IgD-negative memory B cell (primary cell): ENCODE results near the gene HAPSTR1. TPM values are rescaled to one million over a fixed set of nuclear protein-coding genes. Genes with fewer than 3 reads are reported as not detected.
A peak's percentile ranks its signal among the peaks of the same experiment; 100 is the strongest.

Source experiments
- H3K27ac Mint-ChIP-seq, 3 donors: one replicate each; pipeline ENCODE4 v1.8.0; 2020 to 2022; ENCODE audit warnings: mild to moderate bottlenecking in 3 of 3, mixed read lengths in 3 of 3, moderate library complexity in 1 of 3
- H3K27me3 Mint-ChIP-seq: one replicate; pipeline ENCODE4 v1.8.0; 2021; ENCODE audit warnings: mixed read lengths
- H3K36me3 Mint-ChIP-seq: one replicate; pipeline ENCODE4 v1.8.0; 2020; ENCODE audit warnings: mild to moderate bottlenecking, mixed read lengths
- H3K4me1 Mint-ChIP-seq, 3 donors: one replicate each; pipeline ENCODE4 v1.8.0; 2020 to 2022; ENCODE audit warnings: mixed read lengths in 3 of 3, mild to moderate bottlenecking in 1 of 3
- H3K4me3 Mint-ChIP-seq, 4 donors: one replicate each; pipeline ENCODE4 v1.8.0; 2020 to 2022; ENCODE audit warnings: mild to moderate bottlenecking in 4 of 4, mixed read lengths in 4 of 4, moderate library complexity in 3 of 4
- H3K9me3 Mint-ChIP-seq, 3 donors: one replicate each; pipeline ENCODE4 v1.8.0; 2020 to 2021; ENCODE audit warnings: mixed read lengths in 3 of 3, mild to moderate bottlenecking in 1 of 3
- polyA plus RNA-seq: library from polyadenylated mRNA; unstranded; fragments of 300-500 nt; fragmentation: Illumina TruSeq; gene quantifications from one replicate; pipeline ENCODE4 v1.2.3, GENCODE V29; 2021

The HAPSTR1 gene
- polyA plus RNA-seq, 1 donor from 2014 or later: 20.2 TPM

- H3K4me1 Mint-ChIP-seq: peaks cover 23 to 29% (median 27%) of the 10 kb centered on the region in 3 donors
- peak overlapping the region in 1 of 3 donors; percentile 46 for H3K27ac Mint-ChIP-seq
- peak overlapping the region in 1 of 4 donors; percentile 73 for H3K4me3 Mint-ChIP-seq
These were observed 42.9 kb downstream of the HAPSTR1 start for GRCh38 chr16:9134306-9134705.

GRCh38 chr16:9134739-9135138, 43.3 kb downstream of the HAPSTR1 start:
- Mint-ChIP-seq H3K27me3 (peaks cover 2% of the 10 kb centered on the region), H3K27ac (peak overlapping the region in 1 of 3 donors; percentile 46), H3K9me3 (no peaks in the 10 kb centered on the region), H3K4me3 (peak overlapping the region in 3 of 4 donors; percentile 73 to 83 (median 74)), H3K4me1 (peaks cover 25 to 30% (median 28%) of the 10 kb centered on the region in 3 donors), H3K36me3 (peaks cover 5% of the 10 kb centered on the region)

More at GRCh38 chr16:9134306-9134705, 42.9 kb downstream of the HAPSTR1 start:
- peaks cover 2% of the 10 kb centered on the region for H3K27me3 Mint-ChIP-seq
- H3K36me3 Mint-ChIP-seq: peaks cover 5% of the 10 kb centered on the region
- H3K9me3 Mint-ChIP-seq: no peaks in the 10 kb centered on the region

GRCh38 chr16:9135797-9136196, 44.4 kb downstream of the HAPSTR1 start:
- peaks cover 0 to 3% (median 0%) of the 10 kb centered on the region in 3 donors for H3K9me3 Mint-ChIP-seq
- peak overlapping the region; percentile 4 to 89 (median 54) for H3K27ac Mint-ChIP-seq
- peak overlapping the region in 2 of 4 donors; percentile 13 to 15 for H3K4me3 Mint-ChIP-seq
- peaks cover 2% of the 10 kb centered on the region for H3K27me3 Mint-ChIP-seq
- H3K36me3 Mint-ChIP-seq: peaks cover 5% of the 10 kb centered on the region
- H3K4me1 Mint-ChIP-seq: peaks cover 30 to 33% (median 31%) of the 10 kb centered on the region in 3 donors

- peaks cover 0 to 3% (median 0%) of the 10 kb centered on the region in 3 donors for H3K9me3 Mint-ChIP-seq
- no peak overlapping the region for H3K4me3 Mint-ChIP-seq
- H3K4me1 Mint-ChIP-seq: peaks cover 30 to 31% (median 30%) of the 10 kb centered on the region in 3 donors
- H3K27ac Mint-ChIP-seq: no peak overlapping the region
- peaks cover 5% of the 10 kb centered on the region for H3K36me3 Mint-ChIP-seq
- H3K27me3 Mint-ChIP-seq: peaks cover 2% of the 10 kb centered on the region
These were observed 45.2 kb downstream of the HAPSTR1 start for GRCh38 chr16:9136596-9136995.

- Mint-ChIP-seq H3K9me3 (peaks cover 0 to 3% (median 0%) of the 10 kb centered on the region in 3 donors), H3K36me3 (peaks cover 7% of the 10 kb centered on the region), H3K27ac (peak overlapping the region in 1 of 3 donors; percentile 62), H3K4me3 (no peak overlapping the region), H3K27me3 (peaks cover 2% of the 10 kb centered on the region), H3K4me1 (peaks cover 27 to 29% (median 29%) of the 10 kb centered on the region in 3 donors)
These were observed 46.7 kb downstream of the HAPSTR1 start for GRCh38 chr16:9138021-9138680.

- H3K36me3 Mint-ChIP-seq: peaks cover 7% of the 10 kb centered on the region
- peaks cover 23 to 29% (median 26%) of the 10 kb centered on the region in 3 donors for H3K4me1 Mint-ChIP-seq
- H3K4me3 Mint-ChIP-seq: peak overlapping the region in 3 of 4 donors; percentile 49 to 82 (median 78)
- H3K27ac Mint-ChIP-seq: peak overlapping the region in 1 of 3 donors; percentile 62
- H3K9me3 Mint-ChIP-seq: peaks cover 0 to 3% (median 0%) of the 10 kb centered on the region in 3 donors
- peaks cover 2% of the 10 kb centered on the region for H3K27me3 Mint-ChIP-seq
These were observed 47.5 kb downstream of the HAPSTR1 start for GRCh38 chr16:9138731-9139501.

GRCh38 chr16:9139965-9140364, 48.5 kb downstream of the HAPSTR1 start:
- Mint-ChIP-seq H3K9me3 (peaks cover 0 to 3% (median 0%) of the 10 kb centered on the region in 3 donors), H3K27me3 (peaks cover 2% of the 10 kb centered on the region), H3K4me3 (peak overlapping the region; percentile 3 to 90 (median 64)), H3K27ac (peak overlapping the region in 1 of 3 donors; percentile 47), H3K36me3 (peaks cover 5% of the 10 kb centered on the region), H3K4me1 (peaks cover 18 to 25% (median 22%) of the 10 kb centered on the region in 3 donors)

Other genes starting within 250 kb of the HAPSTR1 start
- gene CARHSP1, start 222.6 kb upstream of the HAPSTR1 start, polyA plus RNA-seq: 36.4 TPM
- not detected for gene LITAFD, start 209.3 kb upstream of the HAPSTR1 start, polyA plus RNA-seq
- gene USP7, start 127.7 kb upstream of the HAPSTR1 start, polyA plus RNA-seq: 9.4 TPM